Keratinocyte (primary cell): ENCODE measurements around the gene CLPTM1L.

Source experiments
- EZH2 ChIP-seq: IDR thresholded peaks from one replicate; pipeline ENCODE4 v1.6.1; 2012; ENCODE audit warnings: inconsistent platforms, mild to moderate bottlenecking, low read length, moderate library complexity
- TF ChIP-seq, protein P1 (sequence below), 3 experiments: IDR thresholded peaks in 1 of 3; conservative IDR thresholded peaks in 1 of 3; optimal IDR thresholded peaks in 1 of 3; 2 replicates in 2 of 3; 3 replicates in 1 of 3; pipeline versions ENCODE3 to v1.5.1; 2011; ENCODE audit warnings: low read length in 3 of 3, mild to moderate bottlenecking in 3 of 3, moderate library complexity in 2 of 3, control low read depth in 1 of 3, inconsistent platforms in 1 of 3; ENCODE audit not compliant: insufficient read depth in 2 of 3; ENCODE audit errors: extremely low read depth in 1 of 3

DNA sequence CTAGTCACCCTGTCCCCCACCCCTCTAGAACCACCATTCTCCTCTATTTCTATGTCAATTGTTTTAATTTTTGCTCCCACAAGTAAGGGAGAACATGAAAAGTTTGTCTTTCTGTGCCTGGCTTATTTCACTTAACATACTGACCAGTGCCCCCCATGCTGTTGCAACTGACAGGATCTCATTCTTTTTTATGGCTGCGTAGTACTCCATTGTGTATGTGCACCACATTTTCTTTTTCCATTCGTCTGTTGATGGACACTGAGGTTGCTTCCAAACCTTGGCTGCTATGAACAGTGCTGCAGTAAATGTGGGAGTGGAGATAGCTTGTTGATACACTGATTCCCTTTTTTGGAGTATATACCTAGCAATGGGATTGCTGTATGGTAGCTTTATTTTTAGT, 42.6 kb downstream of the CLPTM1L start:
- TF ChIP-seq, protein P1, sequence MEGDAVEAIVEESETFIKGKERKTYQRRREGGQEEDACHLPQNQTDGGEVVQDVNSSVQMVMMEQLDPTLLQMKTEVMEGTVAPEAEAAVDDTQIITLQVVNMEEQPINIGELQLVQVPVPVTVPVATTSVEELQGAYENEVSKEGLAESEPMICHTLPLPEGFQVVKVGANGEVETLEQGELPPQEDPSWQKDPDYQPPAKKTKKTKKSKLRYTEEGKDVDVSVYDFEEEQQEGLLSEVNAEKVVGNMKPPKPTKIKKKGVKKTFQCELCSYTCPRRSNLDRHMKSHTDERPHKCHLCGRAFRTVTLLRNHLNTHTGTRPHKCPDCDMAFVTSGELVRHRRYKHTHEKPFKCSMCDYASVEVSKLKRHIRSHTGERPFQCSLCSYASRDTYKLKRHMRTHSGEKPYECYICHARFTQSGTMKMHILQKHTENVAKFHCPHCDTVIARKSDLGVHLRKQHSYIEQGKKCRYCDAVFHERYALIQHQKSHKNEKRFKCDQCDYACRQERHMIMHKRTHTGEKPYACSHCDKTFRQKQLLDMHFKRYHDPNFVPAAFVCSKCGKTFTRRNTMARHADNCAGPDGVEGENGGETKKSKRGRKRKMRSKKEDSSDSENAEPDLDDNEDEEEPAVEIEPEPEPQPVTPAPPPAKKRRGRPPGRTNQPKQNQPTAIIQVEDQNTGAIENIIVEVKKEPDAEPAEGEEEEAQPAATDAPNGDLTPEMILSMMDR (optimal IDR thresholded peaks at IDR 0.05 in 1 of 3, IDR thresholded peaks at IDR 0.05 in 1 of 3, conservative IDR thresholded peaks at IDR 0.05 in 1 of 3; ENCODE audit: extremely low read depth in 1 of 3, insufficient read depth in 2 of 3, low read length in 3 of 3), result no peak
- no peak for TF ChIP-seq EZH2
